Measurements from ENCODE around the gene TRIM25.

TRIM25 gene

DNA sequence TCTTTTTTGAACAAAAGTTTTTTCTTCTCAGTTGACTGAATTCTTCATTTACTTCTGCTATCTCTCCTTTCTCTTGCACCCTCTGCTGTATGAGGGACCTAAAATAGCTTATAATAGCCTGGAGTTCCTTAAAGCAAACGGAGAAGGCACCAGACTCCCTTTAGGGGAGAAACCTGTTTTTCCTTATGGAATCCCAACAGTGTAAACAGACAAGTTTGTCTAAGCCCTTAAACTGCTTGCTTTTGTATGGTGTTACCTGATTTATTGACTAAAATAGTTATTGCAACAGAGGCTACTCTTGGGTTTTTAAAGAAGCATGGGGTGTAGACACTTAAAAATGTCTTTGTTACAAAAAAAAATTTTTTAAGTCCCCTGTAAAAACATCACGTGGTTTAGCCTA lies 12.9 kb upstream of the TRIM25 start:
- DNase-seq = no peak

GRCh38 chr17:56926270-56926669 lies 12.4 kb upstream of the TRIM25 start:
- DNase-seq = no peak

- no peak for DNase-seq
These were observed 11.2 kb upstream of the TRIM25 start for GRCh38 chr17:56925088-56925487.

GRCh38 chr17:56919717-56920116 lies 5.9 kb upstream of the TRIM25 start:
- DNase-seq = peak; percentile 72

DNA sequence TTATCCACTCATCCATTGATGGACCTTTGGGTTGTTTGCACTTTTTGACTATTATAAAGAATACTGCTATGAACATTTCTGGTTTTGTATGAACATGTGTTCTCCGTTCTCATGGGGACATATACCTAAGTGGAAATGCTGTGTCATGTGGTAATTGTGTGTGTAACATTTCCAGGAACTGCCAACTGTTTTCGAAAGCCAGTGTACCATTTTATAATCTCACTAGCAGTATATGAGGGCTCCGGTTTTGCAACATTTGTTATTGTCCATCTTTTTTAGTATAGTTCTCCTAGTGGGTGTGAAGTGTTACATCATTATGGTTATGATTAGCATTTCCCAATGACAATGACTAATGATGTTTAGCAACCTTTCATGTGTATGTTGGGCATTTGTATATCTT lies 5.1 kb upstream of the TRIM25 start:
- DNase-seq = peak; percentile 99

GRCh38 chr17:56917559-56918296 lies 3.9 kb upstream of the TRIM25 start:
- DNase-seq = peak; percentile 86

- DNase-seq = peak; percentile 29
These were observed 878 bp upstream of the TRIM25 start for GRCh38 chr17:56914581-56915273.

DNA sequence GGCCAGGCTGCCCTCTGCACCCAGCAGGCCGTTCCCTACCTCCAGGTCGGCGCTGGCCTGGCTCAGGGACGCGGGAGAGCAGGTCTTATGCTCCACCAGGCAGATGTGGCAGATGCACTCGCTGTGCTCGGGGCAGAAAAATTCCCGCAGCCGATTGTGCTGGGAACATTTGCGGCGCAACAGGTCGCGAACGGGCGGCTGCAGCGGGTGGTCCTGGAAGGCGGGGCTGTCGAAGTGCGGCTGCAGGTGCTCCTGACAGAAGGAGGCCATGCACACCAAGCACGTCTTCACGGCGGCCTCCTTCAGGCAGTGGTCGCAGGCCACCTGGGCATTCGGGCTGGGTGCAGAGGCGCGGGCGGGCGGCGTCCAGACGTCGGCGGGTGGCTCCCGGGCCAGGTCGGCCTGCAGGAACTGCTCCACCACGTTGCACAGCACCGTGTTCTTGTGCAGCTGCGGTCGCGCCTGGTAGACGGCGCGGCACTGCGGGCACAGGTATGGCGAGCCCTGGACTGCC lies 439 bp downstream of the TRIM25 start:
- no peak for DNase-seq

DNA sequence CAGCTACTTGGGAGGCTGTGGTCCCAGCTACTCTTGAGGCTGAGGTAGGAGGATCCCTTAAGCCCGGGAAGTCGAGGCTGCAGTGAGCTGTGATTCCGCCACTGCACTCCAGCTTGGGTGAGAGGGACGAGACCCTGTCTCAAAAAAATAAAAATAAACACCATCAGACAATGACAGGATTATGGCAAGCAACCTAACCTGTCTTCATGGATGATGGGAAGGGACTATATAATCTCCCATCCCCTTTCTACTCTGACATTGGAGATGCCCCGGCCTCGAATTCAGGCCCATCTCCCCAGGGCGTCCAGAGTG lies 893 bp downstream of the TRIM25 start:
- no peak for DNase-seq

GRCh38 chr17:56912105-56912999 lies 1.5 kb downstream of the TRIM25 start:
- DNase-seq = peak; percentile 35

- no peak for DNase-seq
These were observed 3.2 kb downstream of the TRIM25 start for GRCh38 chr17:56910509-56911235.

DNA sequence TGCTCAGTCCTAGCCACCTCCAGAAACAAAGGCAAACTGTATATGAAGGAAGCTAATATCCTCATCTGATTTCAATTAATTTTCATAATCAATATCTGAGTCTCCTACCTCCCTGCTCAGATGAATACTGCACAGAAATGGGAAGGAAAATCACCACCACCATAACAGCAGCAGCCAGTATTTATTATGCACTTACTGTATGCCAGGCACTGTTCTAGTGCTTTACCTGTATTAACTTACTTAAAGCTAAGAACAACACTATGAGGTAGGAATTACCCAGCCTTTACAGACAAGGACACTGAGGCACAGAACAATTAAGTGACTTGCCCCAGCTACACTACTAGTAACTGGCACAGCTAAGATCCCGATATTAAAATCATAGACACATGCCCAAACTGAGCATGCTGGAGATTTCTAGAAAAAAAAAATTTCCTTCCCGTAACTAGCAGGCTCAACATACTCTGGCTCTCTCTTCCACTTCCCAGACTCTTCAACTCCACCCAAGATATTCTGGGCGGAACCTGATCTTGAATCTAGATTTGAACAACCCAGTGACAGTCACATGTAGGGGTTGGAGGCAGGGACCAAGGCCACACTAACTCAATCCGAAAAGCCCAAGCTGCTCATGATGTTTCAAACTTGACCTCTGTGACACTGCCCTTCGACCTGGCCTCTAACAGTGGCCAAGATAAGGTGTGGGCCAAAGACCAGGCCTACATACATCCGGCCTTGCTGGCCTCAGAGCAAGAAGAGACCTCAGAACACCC lies 3.9 kb downstream of the TRIM25 start:
- peak; percentile 62 for DNase-seq

DNA sequence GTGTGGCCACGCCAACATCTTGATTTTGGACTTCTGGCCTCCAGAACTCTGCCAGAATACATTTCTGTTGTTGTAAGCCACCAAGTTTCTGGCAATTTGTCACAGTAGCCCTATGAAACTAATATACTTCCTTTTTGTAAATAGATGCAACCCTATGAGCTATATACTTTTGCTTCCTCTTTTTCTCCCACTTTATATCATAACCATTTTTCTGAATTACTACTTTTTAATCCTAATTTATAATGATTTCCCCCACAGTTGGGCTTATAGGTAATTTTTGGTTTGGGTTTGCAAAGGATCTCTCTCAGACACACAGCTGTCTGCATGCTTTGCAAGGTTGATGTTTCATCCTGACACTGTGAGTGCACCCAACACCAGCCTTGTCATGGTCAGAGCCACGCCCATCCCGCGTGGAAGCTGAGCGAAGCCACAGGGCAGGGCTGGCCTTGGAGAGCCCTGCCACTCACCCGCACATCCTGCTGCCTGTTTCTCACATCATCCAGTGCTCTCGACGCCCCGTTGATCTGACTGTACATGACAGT lies 5.8 kb downstream of the TRIM25 start:
- peak; percentile 91 for DNase-seq

GRCh38 chr17:56903560-56903959 lies 10.3 kb downstream of the TRIM25 start:
- DNase-seq = no peak

DNA sequence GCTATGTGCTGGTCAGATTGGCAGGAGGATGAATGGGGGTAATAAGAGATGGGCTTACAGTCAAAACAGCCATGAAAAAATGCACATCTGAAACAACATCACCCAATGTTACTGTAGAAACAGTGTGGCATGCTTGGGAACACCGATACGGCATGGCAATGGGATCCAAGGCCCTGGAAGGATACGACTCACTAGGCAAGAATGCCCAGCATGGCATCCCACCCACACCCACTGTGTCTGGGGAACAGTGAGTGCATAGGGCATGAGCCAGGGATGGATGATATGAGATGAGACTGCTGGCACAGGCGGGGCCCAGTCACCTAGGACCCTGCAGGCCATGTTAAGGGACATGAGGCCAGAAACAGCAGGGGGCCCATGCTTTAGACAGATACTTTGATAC lies 11.5 kb downstream of the TRIM25 start:
- no peak for DNase-seq

DNA sequence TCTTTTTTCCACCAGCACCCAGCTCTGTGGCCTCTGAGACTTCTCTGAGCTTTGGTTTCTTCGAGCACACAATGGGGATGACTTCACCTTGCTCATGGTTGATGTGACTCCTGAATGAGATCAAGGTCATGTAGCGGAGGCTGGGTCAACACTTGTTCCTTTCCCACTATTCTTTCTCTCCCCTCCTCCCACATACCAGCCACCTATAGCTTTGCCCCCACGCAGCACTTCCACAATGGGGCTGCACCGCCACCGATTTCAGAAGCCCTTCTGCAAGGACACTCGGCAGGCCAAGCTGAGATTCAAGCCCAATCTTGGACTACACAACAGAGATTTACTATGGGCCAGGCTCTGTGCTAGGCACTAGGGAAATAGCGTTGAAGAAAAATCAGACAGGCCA lies 14.4 kb downstream of the TRIM25 start:
- no peak for DNase-seq

- no peak for DNase-seq
These were observed 15.0 kb downstream of the TRIM25 start for GRCh38 chr17:56898874-56899273.

DNA sequence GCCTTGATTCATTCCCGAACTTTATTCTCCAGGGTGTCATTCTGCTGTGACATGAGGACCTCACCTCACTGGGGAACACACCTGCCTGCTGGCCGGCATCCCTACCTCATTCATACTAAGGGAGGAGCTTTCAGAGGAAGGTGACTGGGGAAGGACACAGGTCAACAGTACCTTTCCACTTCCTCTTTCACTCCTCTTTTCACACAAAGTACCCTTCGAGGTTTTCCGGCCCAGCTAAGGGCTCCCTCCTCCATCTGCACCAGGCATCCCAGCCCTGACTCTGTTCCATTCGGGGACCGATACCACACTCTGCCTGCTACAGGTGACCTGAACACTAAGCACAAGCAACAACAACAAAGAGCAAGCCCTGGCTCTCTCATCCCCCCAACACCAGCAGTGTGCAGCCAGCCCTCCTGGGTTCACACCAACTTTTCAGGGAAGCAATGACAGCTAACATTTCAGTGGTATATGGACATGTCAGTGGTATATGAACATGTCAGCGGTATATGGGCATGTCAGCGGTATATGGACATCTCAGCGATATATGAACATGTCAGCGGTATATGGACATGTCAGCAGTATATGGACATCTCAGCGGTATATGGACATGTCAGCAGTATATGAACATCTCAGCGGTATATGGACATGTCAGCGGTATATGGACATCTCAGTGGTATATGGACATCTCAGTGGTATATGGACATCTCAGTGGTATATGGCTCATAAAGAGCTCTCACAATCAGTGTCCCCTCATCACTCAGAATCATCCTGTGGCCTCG lies 16.0 kb downstream of the TRIM25 start:
- no peak for DNase-seq

GRCh38 chr17:56896968-56897359 lies 16.9 kb downstream of the TRIM25 start:
- no peak for DNase-seq

- DNase-seq = no peak
These were observed 17.5 kb downstream of the TRIM25 start for GRCh38 chr17:56896217-56896967.
